Measurements from ENCODE around the gene CRABP1.

DNA sequence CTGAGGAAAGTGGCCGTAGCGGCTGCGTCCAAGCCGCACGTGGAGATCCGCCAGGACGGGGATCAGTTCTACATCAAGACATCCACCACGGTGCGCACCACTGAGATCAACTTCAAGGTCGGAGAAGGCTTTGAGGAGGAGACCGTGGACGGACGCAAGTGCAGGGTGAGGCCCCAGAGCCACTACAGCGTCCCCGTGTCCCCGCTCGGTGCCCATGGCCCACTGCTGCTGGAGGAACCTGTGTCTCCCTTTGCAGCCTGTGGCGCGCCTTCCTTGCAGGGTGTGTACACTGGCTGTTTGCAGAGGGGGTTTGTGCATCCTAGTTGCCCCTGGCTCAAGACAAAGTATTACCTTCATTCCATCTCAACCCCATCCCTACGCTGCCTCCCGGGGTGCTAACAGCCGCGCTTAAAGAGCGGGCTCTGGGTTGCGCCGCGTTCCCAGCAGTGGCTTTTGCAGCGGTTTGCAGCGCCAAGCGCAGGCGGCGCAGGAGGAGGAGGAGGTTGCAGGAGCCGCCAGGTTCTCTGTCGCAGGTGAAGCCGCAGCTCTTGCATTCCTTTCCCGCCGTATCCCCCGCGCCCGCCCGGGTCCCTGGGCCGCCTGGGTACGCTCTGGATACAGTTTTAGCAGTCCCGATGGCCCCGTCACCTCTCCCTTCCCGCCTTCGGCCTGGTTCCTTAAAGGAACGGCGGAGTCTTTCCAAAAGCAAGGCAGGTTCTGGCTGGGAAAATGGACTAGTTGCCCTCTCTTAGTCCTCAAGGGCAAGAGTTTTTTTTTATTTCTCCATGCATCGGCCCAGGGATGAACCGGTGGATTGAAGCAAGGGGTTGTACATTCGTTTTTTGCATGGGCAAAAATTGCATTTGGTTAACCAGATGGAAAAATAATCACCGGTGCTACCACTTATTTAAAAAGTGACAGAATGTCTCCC lies 1.2 kb downstream of the CRABP1 start:
- TF ChIP-seq, protein P1, sequence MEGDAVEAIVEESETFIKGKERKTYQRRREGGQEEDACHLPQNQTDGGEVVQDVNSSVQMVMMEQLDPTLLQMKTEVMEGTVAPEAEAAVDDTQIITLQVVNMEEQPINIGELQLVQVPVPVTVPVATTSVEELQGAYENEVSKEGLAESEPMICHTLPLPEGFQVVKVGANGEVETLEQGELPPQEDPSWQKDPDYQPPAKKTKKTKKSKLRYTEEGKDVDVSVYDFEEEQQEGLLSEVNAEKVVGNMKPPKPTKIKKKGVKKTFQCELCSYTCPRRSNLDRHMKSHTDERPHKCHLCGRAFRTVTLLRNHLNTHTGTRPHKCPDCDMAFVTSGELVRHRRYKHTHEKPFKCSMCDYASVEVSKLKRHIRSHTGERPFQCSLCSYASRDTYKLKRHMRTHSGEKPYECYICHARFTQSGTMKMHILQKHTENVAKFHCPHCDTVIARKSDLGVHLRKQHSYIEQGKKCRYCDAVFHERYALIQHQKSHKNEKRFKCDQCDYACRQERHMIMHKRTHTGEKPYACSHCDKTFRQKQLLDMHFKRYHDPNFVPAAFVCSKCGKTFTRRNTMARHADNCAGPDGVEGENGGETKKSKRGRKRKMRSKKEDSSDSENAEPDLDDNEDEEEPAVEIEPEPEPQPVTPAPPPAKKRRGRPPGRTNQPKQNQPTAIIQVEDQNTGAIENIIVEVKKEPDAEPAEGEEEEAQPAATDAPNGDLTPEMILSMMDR (IDR thresholded peaks at IDR 0.05): no peak
- no peak for TF ChIP-seq POLR2A (IDR thresholded peaks at IDR 0.05)

Measured in right lobe of liver (tissue), 4 donors.